Measurements from ENCODE around the gene SGSM2. TPM values are rescaled to one million over a fixed set of nuclear protein-coding genes. Genes with fewer than 3 reads are reported as not detected.

The SGSM2 gene
- total and polyA plus RNA-seq, 2 of the 13 experiments (the other 11 are each of a cell fraction or from before 2014, with no cell fraction given), result 30.4 to 51.3 TPM

- peak; percentile 8 for ATAC-seq
- TF ChIP-seq, protein P1, sequence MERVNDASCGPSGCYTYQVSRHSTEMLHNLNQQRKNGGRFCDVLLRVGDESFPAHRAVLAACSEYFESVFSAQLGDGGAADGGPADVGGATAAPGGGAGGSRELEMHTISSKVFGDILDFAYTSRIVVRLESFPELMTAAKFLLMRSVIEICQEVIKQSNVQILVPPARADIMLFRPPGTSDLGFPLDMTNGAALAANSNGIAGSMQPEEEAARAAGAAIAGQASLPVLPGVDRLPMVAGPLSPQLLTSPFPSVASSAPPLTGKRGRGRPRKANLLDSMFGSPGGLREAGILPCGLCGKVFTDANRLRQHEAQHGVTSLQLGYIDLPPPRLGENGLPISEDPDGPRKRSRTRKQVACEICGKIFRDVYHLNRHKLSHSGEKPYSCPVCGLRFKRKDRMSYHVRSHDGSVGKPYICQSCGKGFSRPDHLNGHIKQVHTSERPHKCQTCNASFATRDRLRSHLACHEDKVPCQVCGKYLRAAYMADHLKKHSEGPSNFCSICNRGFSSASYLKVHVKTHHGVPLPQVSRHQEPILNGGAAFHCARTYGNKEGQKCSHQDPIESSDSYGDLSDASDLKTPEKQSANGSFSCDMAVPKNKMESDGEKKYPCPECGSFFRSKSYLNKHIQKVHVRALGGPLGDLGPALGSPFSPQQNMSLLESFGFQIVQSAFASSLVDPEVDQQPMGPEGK (CRISPR knock-in tag; IDR thresholded peaks at IDR 0.05), result peak; percentile 22
- TF ChIP-seq ZNF549 (CRISPR knock-in tag; IDR thresholded peaks at IDR 0.05), result no peak
- peak; percentile 28 for TF ChIP-seq RBM39 (IDR thresholded peaks at IDR 0.05; ENCODE audit: low read depth, low read length, poor library complexity, severe bottlenecking)
- TF ChIP-seq, protein P2, sequence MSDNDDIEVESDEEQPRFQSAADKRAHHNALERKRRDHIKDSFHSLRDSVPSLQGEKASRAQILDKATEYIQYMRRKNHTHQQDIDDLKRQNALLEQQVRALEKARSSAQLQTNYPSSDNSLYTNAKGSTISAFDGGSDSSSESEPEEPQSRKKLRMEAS (IDR thresholded peaks at IDR 0.05), result peak; percentile 33; the same call in 1 of the 2 replicates
- no peak for TF ChIP-seq NFRKB (IDR thresholded peaks at IDR 0.05)
- TF ChIP-seq SOX5 (CRISPR knock-in tag; IDR thresholded peaks at IDR 0.05; ENCODE audit: borderline replicate concordance), result peak; percentile 47; the same call in 1 of the 2 replicates
- TF ChIP-seq TGIF2 (CRISPR knock-in tag; IDR thresholded peaks at IDR 0.05), result 0 out of 2 replicates have a peak, but pooled peaks have one; percentile 11
- no peak for TF ChIP-seq HCFC1 (IDR thresholded peaks at IDR 0.05; ENCODE audit: low read depth, low read length)
- TF ChIP-seq ZFX (CRISPR knock-in tag; IDR thresholded peaks at IDR 0.05; ENCODE audit: low read depth), result peak; percentile 47
- TF ChIP-seq ZNF292 (CRISPR knock-in tag; IDR thresholded peaks at IDR 0.05; ENCODE audit: borderline replicate concordance, low read depth), result no peak
- TF ChIP-seq, protein P3, sequence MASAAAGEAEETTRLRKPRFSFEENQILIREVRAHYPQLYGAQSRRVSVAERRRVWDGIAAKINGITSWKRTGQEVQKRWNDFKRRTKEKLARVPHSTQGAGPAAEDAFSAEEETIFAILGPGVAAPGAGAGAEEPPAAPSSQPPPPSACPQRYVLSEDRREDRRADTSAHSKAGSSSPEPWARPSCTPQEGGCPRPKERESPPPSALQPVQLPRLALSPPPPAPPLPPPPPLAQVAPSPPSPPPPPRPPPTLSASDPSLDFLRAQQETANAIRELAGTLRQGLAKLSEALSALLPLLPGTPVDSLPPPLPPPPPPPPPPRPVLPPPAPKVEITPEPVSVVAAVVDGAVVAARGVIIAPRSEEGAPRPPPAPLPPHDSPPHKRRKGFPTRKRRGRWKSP (CRISPR knock-in tag; IDR thresholded peaks at IDR 0.05), result peak; percentile 60; the same call in 1 of the 2 replicates
- peak; percentile 19; the same call in 1 of the 2 replicates for TF ChIP-seq ZNF235 (CRISPR knock-in tag; IDR thresholded peaks at IDR 0.05; ENCODE audit: borderline replicate concordance)
- TF ChIP-seq, protein P4, sequence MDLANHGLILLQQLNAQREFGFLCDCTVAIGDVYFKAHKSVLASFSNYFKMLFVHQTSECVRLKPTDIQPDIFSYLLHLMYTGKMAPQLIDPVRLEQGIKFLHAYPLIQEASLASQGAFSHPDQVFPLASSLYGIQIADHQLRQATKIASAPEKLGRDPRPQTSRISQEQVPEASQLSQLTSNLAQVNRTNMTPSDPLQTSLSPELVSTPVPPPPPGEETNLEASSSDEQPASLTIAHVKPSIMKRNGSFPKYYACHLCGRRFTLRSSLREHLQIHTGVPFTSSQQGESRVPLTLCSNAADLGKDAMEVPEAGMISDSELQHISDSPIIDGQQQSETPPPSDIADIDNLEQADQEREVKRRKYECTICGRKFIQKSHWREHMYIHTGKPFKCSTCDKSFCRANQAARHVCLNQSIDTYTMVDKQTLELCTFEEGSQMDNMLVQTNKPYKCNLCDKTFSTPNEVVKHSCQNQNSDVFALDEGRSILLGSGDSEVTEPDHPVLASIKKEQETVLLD (CRISPR knock-in tag; IDR thresholded peaks at IDR 0.05; ENCODE audit: low read depth), result 0 out of 2 replicates have a peak, but pooled peaks have one; percentile 50
- TF ChIP-seq HNF4G (IDR thresholded peaks at IDR 0.05; ENCODE audit: borderline replicate concordance, low read depth, low read length), result no peak
- TF ChIP-seq HNF4G (CRISPR knock-in tag; IDR thresholded peaks at IDR 0.05; ENCODE audit: borderline replicate concordance, low read depth), result no peak
- TF ChIP-seq RAD21 (CRISPR knock-in tag; IDR thresholded peaks at IDR 0.05), result no peak
- TF ChIP-seq ZNF124 (CRISPR knock-in tag; IDR thresholded peaks at IDR 0.05), result no peak
Measured at GRCh38 chr17:2398655-2399571, 61.6 kb downstream of the SGSM2 start.

More at GRCh38 chr17:2398655-2399571, 61.6 kb downstream of the SGSM2 start:
- Histone ChIP-seq H3K27ac (ENCODE audit: extremely low read length, insufficient read depth, low read length) (peak overlapping the region; percentile 100), H3K9ac (ENCODE audit: insufficient read depth, low read depth, low read length) (peak overlapping the region; percentile 97), H2AFZ (ENCODE audit: low read length) (no peak overlapping the region), H3K4me3 (replicated peaks in 1 of 3; ENCODE audit: insufficient read depth in 1 of 3, low read depth in 2 of 3, low read length in 3 of 3) (peak overlapping the region; percentile 59 to 87 (median 81)), H3K9me3 (ENCODE audit: low read length) (no peaks in the 10 kb centered on the region), H3K27me3 (ENCODE audit: control insufficient read depth in 1 of 2, insufficient read depth in 2 of 2, low read length in 2 of 2) (no peaks in the 10 kb centered on the region; a peak in 2 of 5 replicates), H3K79me2 (ENCODE audit: insufficient read depth, low read length) (peaks cover 31% of the 10 kb centered on the region), H3K4me1 (ENCODE audit: insufficient read depth, low read length) (peaks cover 54% of the 10 kb centered on the region), H4K20me1 (ENCODE audit: insufficient read depth, low read length) (peaks cover 27% of the 10 kb centered on the region), H3K4me2 (ENCODE audit: low read depth, low read length) (peak overlapping the region; percentile 99), H3K36me3 (replicated peaks in 1 of 2; ENCODE audit: control insufficient read depth in 1 of 2, insufficient read depth in 2 of 2, low read length in 2 of 2) (no peaks in the 10 kb centered on the region)
- POLR2A ChIA-PET, result interaction anchor here (0.5 to 3.0 kb wide), 12 partner anchors 13 to 731 kb away, joined by 3 to 19 read pairs (median 4); partner anchors contain the start of genes METTL16, SMG6, SRR and TSR1
- FAIRE-seq (no peak), DNase-seq (ENCODE audit: low spot score) (peak; percentile 86)
- intact Hi-C loops (cut with micrococcal nuclease; ENCODE audit: unreplicated experiment), result no loop called here
- BruUV-seq (replicated peaks), result no TSS peak
- CTCF ChIA-PET (ENCODE audit: low intra/inter-chr PET ratio, low total read pairs), result interaction anchor here (0.6 kb wide), 1 partner anchor 532 kb away, joined by 3 read pairs; no protein-coding TSS in a partner anchor
- in situ Hi-C loops (cut with HindIII; ENCODE audit: extremely low pct_ligation_motif_present, low pct_unique_long_range_greater_than_20kb), result no loop called here
- WGBS (ENCODE audit: low lambda C conversion rate), result 0% methylated on average over 32 of the region's 55 CpGs

Measured in HepG2 (cell line).